Cardiac fibroblast (primary cell): ENCODE data around the gene MAN2C1.

ENCODE experiments used
- DNase-seq, 2 donors: peaks; one replicate each; pipeline versions ENCODE4 v3.0.0 to v3.0.0-alpha.2; 2010; ENCODE audit warnings: low read depth in 2 of 2
- H3K4me3 ChIP-seq, 2 donors: replicated peaks in 1 of 2; 1 replicate in 1 of 2; 2 replicates in 1 of 2; pipeline ENCODE4 v1.5.1; 2011; ENCODE audit warnings: low read depth in 2 of 2, low read length in 2 of 2, mild to moderate bottlenecking in 2 of 2, moderate library complexity in 1 of 2
- CTCF ChIP-seq: IDR thresholded peaks from one replicate; pipeline ENCODE4 v1.5.1; 2011; ENCODE audit warnings: low read depth, mild to moderate bottlenecking, low read length, inconsistent platforms

Gene MAN2C1

GRCh38 chr15:75380773-75381172 is 12.4 kb upstream of the MAN2C1 start:
- no peak for TF ChIP-seq CTCF
- no peak overlapping the region for H3K4me3 ChIP-seq
- DNase-seq: no peak

GRCh38 chr15:75371901-75372688 is 3.7 kb upstream of the MAN2C1 start:
- no peak for DNase-seq
- no peak for TF ChIP-seq CTCF
- H3K4me3 ChIP-seq: no peak overlapping the region

- no peak for TF ChIP-seq CTCF
- DNase-seq: no peak
- no peak overlapping the region for H3K4me3 ChIP-seq
Observed at GRCh38 chr15:75371486-75371885, 3.1 kb upstream of the MAN2C1 start.

- TF ChIP-seq CTCF: no peak
- no peak overlapping the region for H3K4me3 ChIP-seq
- no peak for DNase-seq
Observed at GRCh38 chr15:75369897-75370581, 1.6 kb upstream of the MAN2C1 start.

GRCh38 chr15:75368689-75369239 is 357 bp upstream of the MAN2C1 start:
- H3K4me3 ChIP-seq: peak overlapping the region; percentile 84 to 89
- no peak for DNase-seq
- no peak for TF ChIP-seq CTCF

- TF ChIP-seq CTCF: no peak
- DNase-seq: no peak
- peak overlapping the region; percentile 84 to 89 for H3K4me3 ChIP-seq
Observed at GRCh38 chr15:75367406-75367912, 948 bp downstream of the MAN2C1 start.
